Measurements from ENCODE around the gene XCL2.

The XCL2 gene

DNA sequence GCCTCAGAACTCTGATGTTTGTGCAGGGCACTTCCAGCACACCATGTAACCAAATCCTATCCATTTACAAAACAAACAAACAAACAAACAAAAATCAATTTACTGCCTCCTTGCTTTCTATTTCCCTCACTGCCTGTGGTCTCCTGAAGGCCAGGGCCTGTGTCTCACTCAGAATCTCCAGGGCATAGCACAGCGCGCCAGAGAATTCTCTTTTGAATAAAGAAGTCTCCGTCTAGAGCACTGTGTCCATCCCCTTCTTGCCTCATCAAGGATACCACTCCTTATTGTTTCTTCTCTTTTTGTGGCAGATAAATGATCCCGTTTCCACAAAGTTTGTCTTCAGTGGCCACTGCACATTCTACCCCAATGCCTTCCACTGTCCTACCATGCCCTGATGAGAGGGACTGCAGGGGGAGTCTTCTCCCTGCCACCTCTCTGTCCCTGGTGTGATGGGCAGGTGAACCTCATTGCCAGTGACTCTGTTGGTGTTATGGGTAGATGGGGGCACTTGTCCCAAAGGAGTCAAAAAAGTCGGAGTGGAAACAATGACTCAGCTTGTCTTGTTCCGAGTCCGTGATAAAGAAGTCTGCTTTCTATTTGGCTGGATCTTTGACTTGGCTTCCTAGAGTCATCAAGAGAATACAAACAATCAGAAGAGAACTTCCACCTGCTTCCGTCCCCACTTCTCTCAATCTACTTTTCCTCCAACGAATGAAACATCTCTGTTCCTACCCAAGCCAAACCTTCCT is 30.0 kb downstream of the XCL2 start:
- DNase-seq (ENCODE audit: low read depth), result no peak

- DNase-seq (ENCODE audit: low read depth), result no peak
These were observed 30.8 kb downstream of the XCL2 start for GRCh38 chr1:168512864-168513595.

DNA sequence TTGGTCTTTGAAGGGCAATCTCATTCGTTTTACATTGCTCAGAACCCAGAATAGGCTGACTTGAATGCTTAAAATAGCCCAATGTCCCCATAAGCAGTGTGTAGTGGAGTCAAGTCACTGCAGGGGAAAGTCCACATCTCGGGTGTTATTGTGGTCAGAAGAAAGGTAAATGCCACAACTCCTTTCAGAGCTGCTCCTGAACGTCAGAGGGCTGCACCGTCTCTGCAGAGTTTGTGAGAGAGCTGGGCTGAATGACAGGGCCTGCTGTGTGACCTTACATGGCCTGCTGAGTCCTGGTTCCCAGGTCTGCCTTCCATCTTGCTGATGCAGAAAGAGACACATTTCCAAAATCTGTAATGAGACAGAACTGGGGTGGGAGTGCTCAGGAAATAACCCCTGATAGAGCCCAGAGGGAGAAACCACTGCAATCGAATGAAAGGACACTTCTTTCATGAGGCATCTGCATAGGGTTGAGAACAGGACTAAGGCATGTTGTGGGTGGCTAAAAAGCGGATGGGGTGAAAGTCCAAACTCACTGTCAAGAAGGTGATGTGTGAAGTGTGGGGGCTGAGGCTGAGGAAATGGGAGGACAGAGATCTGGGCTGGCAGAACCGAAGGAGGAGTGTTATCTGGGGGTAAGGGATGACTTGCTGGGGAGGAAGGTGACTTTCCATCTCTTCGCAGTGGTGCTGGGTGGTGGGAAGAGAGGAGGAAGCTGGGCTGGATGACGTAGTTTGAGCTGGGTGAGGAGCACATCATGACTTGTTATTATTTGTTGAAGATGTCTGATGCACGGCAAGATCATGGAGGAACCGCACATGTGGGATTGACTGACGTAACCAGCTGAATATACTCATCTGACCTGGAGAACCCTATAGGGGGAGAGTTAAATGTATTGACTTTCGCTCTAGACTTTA is 33.7 kb downstream of the XCL2 start:
- no peak for DNase-seq (ENCODE audit: low read depth)

- DNase-seq (ENCODE audit: low read depth), result no peak
These were observed 34.6 kb downstream of the XCL2 start for GRCh38 chr1:168509210-168509609.

DNA sequence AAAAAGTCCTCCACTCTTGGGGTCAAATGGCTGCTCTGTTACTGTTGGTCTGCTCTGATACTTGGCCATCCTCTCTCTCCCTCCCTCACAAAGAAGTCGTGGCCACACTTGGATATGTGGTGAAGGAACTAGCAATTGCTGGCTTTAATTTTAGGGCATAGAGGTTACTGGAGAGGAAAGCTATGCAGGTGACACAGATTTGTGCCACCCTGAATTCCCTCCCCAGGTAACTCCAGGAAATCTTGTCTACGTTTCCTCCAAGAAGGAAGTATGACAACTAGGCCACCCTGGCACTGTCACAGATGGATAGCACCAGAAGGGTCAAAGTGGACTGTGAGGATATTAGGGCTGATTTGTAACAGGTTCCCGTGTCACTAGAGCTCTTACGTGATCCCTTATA is 36.0 kb downstream of the XCL2 start:
- DNase-seq (ENCODE audit: low read depth), result no peak

GRCh38 chr1:168507231-168507630 is 36.6 kb downstream of the XCL2 start:
- DNase-seq (ENCODE audit: low read depth), result no peak

GRCh38 chr1:168506204-168506819 is 37.5 kb downstream of the XCL2 start:
- DNase-seq (ENCODE audit: low read depth), result peak; percentile 26

GRCh38 chr1:168505006-168505405 is 38.8 kb downstream of the XCL2 start:
- no peak for DNase-seq (ENCODE audit: low read depth)

DNA sequence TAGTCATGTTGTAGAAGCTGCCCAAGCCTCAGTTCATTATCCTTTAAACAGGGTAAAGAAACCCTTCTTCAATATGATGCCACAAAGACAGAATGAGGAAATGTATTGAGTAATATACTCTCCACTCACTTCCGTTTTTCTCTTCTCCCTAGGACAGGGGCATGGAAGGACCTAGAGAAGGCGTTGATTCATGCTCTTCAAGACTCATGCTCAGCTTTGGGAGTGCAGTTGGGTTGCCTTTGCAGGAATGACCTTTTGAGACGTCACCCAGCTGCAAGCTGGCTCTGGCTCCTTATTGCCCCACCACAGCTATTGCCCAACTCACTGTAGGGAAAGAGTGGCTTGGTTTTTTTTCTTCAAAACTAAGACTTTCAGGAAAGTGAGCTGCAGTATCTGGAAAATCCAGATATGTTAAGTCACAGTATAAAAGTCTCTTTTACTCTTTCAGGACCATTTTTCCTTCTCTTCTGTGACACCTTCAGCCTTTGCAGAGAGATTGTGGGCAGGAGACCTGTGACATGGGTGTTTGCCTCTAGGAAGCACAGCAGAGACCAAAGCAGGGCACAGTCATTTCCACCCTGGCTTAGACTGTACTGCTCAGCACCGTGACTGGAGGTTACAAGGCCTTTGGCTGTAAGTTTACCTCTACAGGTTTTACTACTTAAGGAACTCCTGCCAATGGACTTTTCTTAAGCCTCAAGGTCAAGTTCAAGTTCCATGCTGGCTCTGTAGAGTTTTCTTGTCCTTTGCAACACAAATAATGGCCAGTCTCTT is 39.5 kb downstream of the XCL2 start:
- DNase-seq (ENCODE audit: low read depth), result no peak

DNA sequence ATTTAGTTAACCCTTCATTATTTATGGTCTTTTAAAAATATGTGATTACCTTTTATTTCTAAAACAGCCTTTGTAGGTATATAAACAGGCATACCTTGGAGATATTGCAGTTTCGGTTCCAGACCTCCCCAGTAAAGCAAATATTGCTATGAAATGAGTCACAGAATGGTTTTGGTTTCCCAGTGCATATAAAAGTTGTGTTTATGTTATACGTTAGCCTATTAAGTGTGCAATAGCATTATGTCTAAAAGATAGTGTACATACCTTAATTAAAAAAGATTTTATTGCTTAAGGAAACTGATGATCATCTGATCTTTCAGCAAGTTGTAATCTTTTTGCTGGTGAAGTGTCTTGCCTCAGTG is 44.1 kb downstream of the XCL2 start:
- DNase-seq (ENCODE audit: low read depth), result no peak

GRCh38 chr1:168498956-168499687 is 44.7 kb downstream of the XCL2 start:
- DNase-seq (ENCODE audit: low read depth), result no peak

GRCh38 chr1:168498159-168498631 is 45.6 kb downstream of the XCL2 start:
- no peak for DNase-seq (ENCODE audit: low read depth)

DNA sequence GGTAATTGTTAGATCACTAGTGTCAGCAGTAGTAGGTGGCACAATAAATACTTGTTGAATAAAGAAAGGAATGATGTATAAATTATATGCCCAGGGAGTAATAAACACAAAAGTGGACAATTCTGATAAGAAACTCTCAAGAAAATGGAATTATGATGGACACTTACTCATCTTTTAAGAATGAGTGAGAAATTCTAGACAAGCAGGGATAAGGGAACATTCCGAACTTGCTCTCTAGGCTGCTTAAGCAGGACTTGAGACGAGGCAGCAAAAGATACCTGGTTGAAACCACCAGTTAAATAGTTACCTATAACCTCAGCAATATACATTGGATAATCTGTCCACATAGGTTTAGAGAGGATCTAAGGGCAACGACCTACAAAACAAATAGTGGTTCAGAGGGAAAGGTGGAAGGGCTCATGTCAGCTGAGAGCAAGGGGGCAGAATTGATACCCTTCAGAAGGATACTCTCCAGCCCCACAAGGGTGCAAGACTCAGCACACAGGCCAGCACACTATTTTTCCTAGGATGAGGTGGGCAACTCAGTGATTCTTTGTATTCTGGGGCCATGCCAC is 46.3 kb downstream of the XCL2 start:
- no peak for DNase-seq (ENCODE audit: low read depth)

DNA sequence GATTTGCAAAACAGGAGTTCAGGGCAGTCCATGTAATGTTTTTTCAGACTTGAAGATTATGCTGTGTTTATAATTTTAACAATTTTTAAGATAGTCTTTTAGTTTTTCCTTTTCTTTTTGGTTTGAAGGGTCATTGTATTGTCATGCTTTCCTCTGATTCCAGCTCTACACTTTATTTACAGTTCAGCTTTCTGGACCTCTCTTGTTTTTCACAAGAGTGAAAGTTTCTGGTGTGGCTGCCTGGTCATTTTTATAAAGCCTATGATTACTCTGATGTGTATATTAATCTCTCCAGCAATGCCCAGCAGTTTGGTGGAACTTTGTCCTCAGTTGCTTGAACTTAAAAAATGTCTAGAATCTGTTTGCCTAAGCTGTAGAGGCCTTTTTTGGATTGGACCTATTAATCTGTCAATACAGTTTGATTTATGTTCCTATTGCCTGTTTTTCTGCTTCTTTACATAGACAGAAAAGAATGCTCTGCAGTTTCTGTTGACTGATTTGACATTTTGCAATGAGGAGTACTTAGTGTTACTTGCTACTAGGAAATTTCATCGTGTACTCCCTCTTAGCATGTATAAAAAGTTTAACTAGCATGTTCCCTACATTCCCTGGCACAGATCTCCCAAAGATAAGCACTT is 52.2 kb downstream of the XCL2 start:
- no peak for DNase-seq (ENCODE audit: low read depth)
